Neural cell (in vitro differentiated cells): Measurements from ENCODE around the gene BCL2A1.
"Not testable (repeated sequence)": the region's sequence is repeated elsewhere in the genome, so short reads cannot be mapped to it uniquely, and the experiment has no call there.

Source experiments
- CTCF ChIP-seq: fragments of 450-650 bp; IDR thresholded peaks from 2 replicates; pipeline ENCODE4 v1.5.1; 2014; ENCODE audit warnings: antibody characterized with exemption, mild to moderate bottlenecking, moderate library complexity; ENCODE audit not compliant: poor library complexity, severe bottlenecking
- EP300 ChIP-seq: fragments of 450-650 bp; conservative IDR thresholded peaks from 2 replicates; pipeline ENCODE4 v1.6.1; 2014; ENCODE audit warnings: antibody characterized with exemption, mild to moderate bottlenecking, moderate library complexity; ENCODE audit not compliant: poor library complexity, severe bottlenecking
- EZH2 ChIP-seq: fragments of 200-600, 300-800 bp; shearing (Covaris generic), sonication (generic); IDR thresholded peaks from 2 replicates; pipeline ENCODE4 v1.6.1; 2014; ENCODE audit warnings: antibody characterized with exemption, low read length, borderline replicate concordance, mild to moderate bottlenecking; ENCODE audit not compliant: insufficient read depth, poor library complexity, severe bottlenecking
- MXI1 ChIP-seq: fragments of 450-650 bp; conservative IDR thresholded peaks from 2 replicates; pipeline ENCODE4 v1.6.1; 2014; ENCODE audit warnings: antibody characterized with exemption, mild to moderate bottlenecking; ENCODE audit not compliant: poor library complexity, severe bottlenecking
- POLR2AphosphoS5 ChIP-seq: IDR thresholded peaks from 2 replicates; pipeline ENCODE4 v1.6.1; 2012
- REST ChIP-seq: IDR thresholded peaks from 2 replicates; pipeline ENCODE4 v1.6.1; 2012; ENCODE audit warnings: borderline replicate concordance

GRCh38 chr15:79935556-79936201 is 35.3 kb downstream of the BCL2A1 start:
- not testable (repeated sequence) for TF ChIP-seq CTCF, EP300, REST, EZH2, POLR2AphosphoS5, MXI1
